H9 (cell line): ENCODE measurements around the gene ARRDC2. TPM values are rescaled to one million over a fixed set of nuclear protein-coding genes. Genes with fewer than 3 reads are reported as not detected.
A peak's percentile ranks its signal among the peaks of the same experiment; 100 is the strongest.

Experiments used
- DNase-seq: peaks from one replicate; pipeline ENCODE4 v3.0.0-alpha.2; 2017
- H2AFZ ChIP-seq: one replicate; pipeline ENCODE4 v1.6.1; 2013; ENCODE audit warnings: mild to moderate bottlenecking, low read length, control low read depth, moderate library complexity
- H2AK5ac ChIP-seq: 2 replicates; pipeline ENCODE4 v1.6.1; 2013; ENCODE audit warnings: low read length, control low read depth, mixed read lengths; ENCODE audit not compliant: insufficient read length
- H2BK120ac ChIP-seq: one replicate; pipeline ENCODE4 v1.6.1; 2013; ENCODE audit warnings: low read depth, mild to moderate bottlenecking, low read length, control low read depth, inconsistent platforms; ENCODE audit not compliant: poor library complexity, severe bottlenecking
- H2BK12ac ChIP-seq: 2 replicates; pipeline ENCODE4 v1.6.1; 2013; ENCODE audit warnings: low read length, control low read depth, mixed read lengths, low read depth; ENCODE audit not compliant: insufficient read length
- H2BK15ac ChIP-seq: 2 replicates; pipeline ENCODE4 v1.6.1; 2013; ENCODE audit warnings: low read depth, low read length, control low read depth
- H2BK20ac ChIP-seq: one replicate; pipeline ENCODE4 v1.6.1; 2013; ENCODE audit warnings: low read depth, mild to moderate bottlenecking, low read length, control low read depth, inconsistent platforms; ENCODE audit not compliant: poor library complexity, severe bottlenecking
- H2BK5ac ChIP-seq: 2 replicates; pipeline ENCODE4 v1.6.1; 2013; ENCODE audit warnings: low read length, control low read depth, mixed read lengths; ENCODE audit not compliant: insufficient read length
- H3K14ac ChIP-seq: 2 replicates; pipeline ENCODE4 v1.6.1; 2013; ENCODE audit warnings: low read length, control low read depth; ENCODE audit not compliant: insufficient read depth
- H3K18ac ChIP-seq: 2 replicates; pipeline ENCODE4 v1.6.1; 2013; ENCODE audit warnings: low read depth, mild to moderate bottlenecking, mixed read lengths, low read length, control low read depth; ENCODE audit not compliant: insufficient read length
- H3K23ac ChIP-seq: 2 replicates; pipeline ENCODE4 v1.6.1; 2013; ENCODE audit warnings: low read length, control low read depth, mixed read lengths, low read depth; ENCODE audit not compliant: insufficient read length
- H3K23me2 ChIP-seq: 2 replicates; pipeline ENCODE4 v1.6.1; 2013; ENCODE audit warnings: low read depth, mild to moderate bottlenecking, mixed read lengths, low read length, control low read depth; ENCODE audit not compliant: insufficient read length, poor library complexity, severe bottlenecking
- H3K27ac ChIP-seq: 2 replicates; pipeline ENCODE4 v1.5.1; 2013; ENCODE audit warnings: low read length, control low read depth, mixed read lengths, low read depth; ENCODE audit not compliant: insufficient read length
- H3K27me3 ChIP-seq: 2 replicates; pipeline ENCODE4 v1.6.1; 2013; ENCODE audit warnings: low read length, control low read depth, inconsistent platforms; ENCODE audit not compliant: insufficient read depth
- H3K4ac ChIP-seq: 2 replicates; pipeline ENCODE4 v1.6.1; 2013; ENCODE audit warnings: low read depth, mild to moderate bottlenecking, control low read depth, inconsistent platforms, low read length, moderate library complexity
- H3K4me1 ChIP-seq: 2 replicates; pipeline ENCODE4 v1.6.1; 2013; ENCODE audit warnings: low read length, control low read depth, inconsistent platforms; ENCODE audit not compliant: insufficient read depth
- H3K4me2 ChIP-seq: 2 replicates; pipeline ENCODE4 v1.6.1; 2013; ENCODE audit warnings: low read length, control low read depth, mixed read lengths; ENCODE audit not compliant: insufficient read length, insufficient read depth
- H3K56ac ChIP-seq: 2 replicates; pipeline ENCODE4 v1.6.1; 2013; ENCODE audit warnings: low read depth, mild to moderate bottlenecking, mixed read lengths, low read length, control low read depth; ENCODE audit not compliant: insufficient read length
- H3K79me1 ChIP-seq: 2 replicates; pipeline ENCODE4 v1.6.1; 2013; ENCODE audit warnings: low read depth, mild to moderate bottlenecking, moderate library complexity, low read length, control low read depth, inconsistent platforms; ENCODE audit not compliant: insufficient read depth, poor library complexity, severe bottlenecking
- H3K79me2 ChIP-seq: 2 replicates; pipeline ENCODE4 v1.6.1; 2013; ENCODE audit warnings: low read length, control low read depth, inconsistent platforms; ENCODE audit not compliant: insufficient read depth
- H3K9ac ChIP-seq: 2 replicates; pipeline ENCODE4 v1.6.1; 2013; ENCODE audit warnings: low read length, control low read depth, mixed read lengths; ENCODE audit not compliant: insufficient read length; ENCODE audit errors: extremely low read depth
- H3K9me3 ChIP-seq: one replicate; pipeline ENCODE4 v1.6.1; 2013; ENCODE audit warnings: low read depth, low read length, inconsistent platforms; ENCODE audit not compliant: control insufficient read depth
- H3T11ph ChIP-seq: one replicate; pipeline ENCODE4 v1.6.1; 2013; ENCODE audit warnings: mild to moderate bottlenecking, low read length, control low read depth, inconsistent platforms
- H4K20me1 ChIP-seq: one replicate; pipeline ENCODE4 v1.6.1; 2013; ENCODE audit not compliant: control insufficient read depth, insufficient read length, insufficient read depth
- H4K5ac ChIP-seq: 2 replicates; pipeline ENCODE4 v1.6.1; 2013; ENCODE audit warnings: low read depth, mild to moderate bottlenecking, mixed read lengths, low read length, control low read depth; ENCODE audit not compliant: insufficient read length
- H4K8ac ChIP-seq: replicated peaks from 2 replicates; pipeline ENCODE4 v1.6.1; 2013; ENCODE audit warnings: low read length, control low read depth, mixed read lengths, low read depth; ENCODE audit not compliant: insufficient read length
- H4K91ac ChIP-seq: 2 replicates; pipeline ENCODE4 v1.6.1; 2013; ENCODE audit warnings: low read depth, mild to moderate bottlenecking, moderate library complexity, mixed read lengths, low read length, control low read depth; ENCODE audit not compliant: insufficient read length
- H3K27ac Mint-ChIP-seq, 3 experiments: 2 replicates in 2 of 3; 3 replicates in 1 of 3; pipeline ENCODE4 v1.8.0; 2020 to 2021; ENCODE audit warnings: mixed read lengths in 3 of 3, mild to moderate bottlenecking in 1 of 3, moderate library complexity in 1 of 3
- H3K27me3 Mint-ChIP-seq: 2 replicates; pipeline ENCODE4 v1.8.0; 2021; ENCODE audit warnings: low read depth, mild to moderate bottlenecking, moderate library complexity, mixed read lengths
- H3K36me3 Mint-ChIP-seq, 3 experiments: 2 replicates in 2 of 3; 3 replicates in 1 of 3; pipeline ENCODE4 v1.8.0; 2020 to 2021; ENCODE audit warnings: low read depth in 3 of 3, mixed read lengths in 3 of 3; ENCODE audit not compliant: insufficient read depth in 1 of 3
- H3K4me1 Mint-ChIP-seq, 2 experiments: 2 replicates each; pipeline ENCODE4 v1.8.0; 2020; ENCODE audit warnings: mixed read lengths in 2 of 2
- H3K4me3 Mint-ChIP-seq, 2 experiments: 2 replicates in 1 of 2; 3 replicates in 1 of 2; pipeline ENCODE4 v1.8.0; 2020 to 2021; ENCODE audit warnings: mild to moderate bottlenecking in 2 of 2, mixed read lengths in 2 of 2, moderate library complexity in 1 of 2
- H3K9me3 Mint-ChIP-seq, 2 experiments: 2 replicates in 1 of 2; 3 replicates in 1 of 2; pipeline ENCODE4 v1.8.0; 2020; ENCODE audit warnings: mild to moderate bottlenecking in 2 of 2, mixed read lengths in 2 of 2, moderate library complexity in 1 of 2
- CTCF ChIP-seq: fragments of 200-600 bp; sonication (generic); conservative IDR thresholded peaks from 3 replicates; pipeline ENCODE4 v1.8.0; 2021; ENCODE audit warnings: antibody characterized with exemption, mild to moderate bottlenecking
- WGBS: extraction: QIAGEN DNeasy Blood & Tissue Kit; methylation state at CpG from one replicate; pipeline ENCODE4 v1.1.7; 2013; ENCODE audit warnings: missing lambda C conversion rate, low lambda C conversion rate, mixed read lengths; ENCODE audit not compliant: insufficient read length; ENCODE audit errors: extremely low coverage; 5-methylcytosine and 5-hydroxymethylcytosine counted together
- total RNA-seq: library from RNA; stranded (reverse); gene quantifications from 2 replicates; pipeline ENCODE4 v1.2.1, GENCODE V29; 2021

ARRDC2 gene
- total RNA-seq, 1 experiment from 2014 or later = 10.5 TPM

GRCh38 chr19:17996826-17997316 is 11.1 kb upstream of the ARRDC2 start:
- H2BK5ac ChIP-seq = no peak overlapping the region
- no peak overlapping the region for H2BK20ac ChIP-seq
- peak; percentile 99 for TF ChIP-seq CTCF
- H3K23ac ChIP-seq = no peak overlapping the region
- no peak overlapping the region for H3K14ac ChIP-seq
- no peak overlapping the region for H3K27ac ChIP-seq
- no peak overlapping the region for H2AFZ ChIP-seq
- no peaks in the 10 kb centered on the region for H3K79me1 ChIP-seq
- no peak overlapping the region for H3K4me2 ChIP-seq
- Mint-ChIP-seq H3K9me3 (no peaks in the 10 kb centered on the region), H3K36me3 (no peaks in the 10 kb centered on the region), H3K4me3 (peak overlapping the region in 1 of 2 experiments; percentile 62; a peak in 2 of 5 replicates), H3K27ac (no peak overlapping the region), H3K4me1 (peaks cover 6 to 13% of the 10 kb centered on the region in 2 experiments), H3K27me3 (peaks cover 24% of the 10 kb centered on the region)
- H3K4me1 ChIP-seq = no peaks in the 10 kb centered on the region
- H4K8ac ChIP-seq = no peak overlapping the region
- H3K56ac ChIP-seq = no peak overlapping the region
- H3T11ph ChIP-seq = no peak overlapping the region
- no CpG with 5 or more reads among the region's 15 CpGs for WGBS
- H4K91ac ChIP-seq = no peak overlapping the region
- H2AK5ac ChIP-seq = no peak overlapping the region
- DNase-seq = peak; percentile 84
- no peak overlapping the region for H4K5ac ChIP-seq
- no peaks in the 10 kb centered on the region for H3K9me3 ChIP-seq
- no peak overlapping the region for H2BK12ac ChIP-seq
- H2BK120ac ChIP-seq = no peak overlapping the region
- no peak overlapping the region for H3K18ac ChIP-seq
- no peak overlapping the region for H3K4ac ChIP-seq
- H4K20me1 ChIP-seq = no peaks in the 10 kb centered on the region
- no peaks in the 10 kb centered on the region; the same call in 1 of the 2 replicates for H3K27me3 ChIP-seq
- H2BK15ac ChIP-seq = no peak overlapping the region
- H3K23me2 ChIP-seq = peaks cover 9% of the 10 kb centered on the region
- no peaks in the 10 kb centered on the region for H3K79me2 ChIP-seq
- no peak overlapping the region for H3K9ac ChIP-seq
